Measurements from ENCODE around the gene CLEC7A. TPM values are rescaled to one million over a fixed set of nuclear protein-coding genes. Genes with fewer than 3 reads are reported as not detected.

Gene CLEC7A
- total RNA-seq, 1 experiment from 2014 or later: not detected

DNA sequence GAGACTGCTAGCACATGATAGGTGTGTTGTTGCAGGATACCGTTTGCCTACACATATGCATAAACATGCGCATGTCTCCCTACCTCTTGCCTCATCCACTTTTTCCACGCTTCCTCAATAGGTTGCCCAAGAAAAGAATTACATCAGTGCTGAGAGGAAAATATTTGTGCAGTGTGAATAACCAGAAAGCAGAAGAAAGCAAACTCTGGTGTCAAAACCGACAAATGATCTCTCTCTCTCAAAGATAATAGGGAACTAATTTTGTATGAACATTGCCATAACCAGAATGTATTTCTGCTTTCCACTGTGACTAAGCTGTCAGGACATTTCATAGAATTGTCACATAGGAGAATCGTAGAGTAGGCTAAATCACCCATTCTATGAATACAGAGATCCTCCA is 1.3 kb downstream of the CLEC7A start:
- Histone ChIP-seq H2BK20ac (ENCODE audit: low read depth, low read length, poor library complexity, severe bottlenecking) (no peak overlapping the region), H4K8ac (replicated peaks; ENCODE audit: insufficient read length, low read depth, low read length) (no peak overlapping the region), H3K27me3 (ENCODE audit: insufficient read depth, low read length) (no peaks in the 10 kb centered on the region), H3K18ac (ENCODE audit: insufficient read length, low read depth, low read length) (no peak overlapping the region), H3K4me1 (ENCODE audit: insufficient read depth, low read length) (peaks cover 9% of the 10 kb centered on the region), H2AFZ (ENCODE audit: low read length) (no peak overlapping the region), H3K27ac (ENCODE audit: insufficient read length, low read depth, low read length) (no peak overlapping the region), H3K14ac (ENCODE audit: insufficient read depth, low read length) (no peak overlapping the region), H3K79me2 (ENCODE audit: insufficient read depth, low read length) (no peaks in the 10 kb centered on the region), H2AK5ac (ENCODE audit: insufficient read length, low read length) (no peak overlapping the region), H4K5ac (ENCODE audit: insufficient read length, low read depth, low read length) (no peak overlapping the region), H3T11ph (ENCODE audit: low read length) (no peak overlapping the region), H3K4me2 (ENCODE audit: insufficient read depth, insufficient read length, low read length) (no peak overlapping the region), H2BK120ac (ENCODE audit: low read depth, low read length, poor library complexity, severe bottlenecking) (no peak overlapping the region), H3K56ac (ENCODE audit: insufficient read length, low read depth, low read length) (no peak overlapping the region), H2BK15ac (ENCODE audit: low read depth, low read length) (no peak overlapping the region), H2BK5ac (ENCODE audit: insufficient read length, low read length) (no peak overlapping the region), H3K9ac (ENCODE audit: extremely low read depth, insufficient read length, low read length) (no peak overlapping the region), H3K23ac (ENCODE audit: insufficient read length, low read depth, low read length) (no peak overlapping the region), H2BK12ac (ENCODE audit: insufficient read length, low read depth, low read length) (no peak overlapping the region), H3K4ac (ENCODE audit: low read depth, low read length) (no peak overlapping the region), H4K91ac (ENCODE audit: insufficient read length, low read depth, low read length) (no peak overlapping the region), H3K9me3 (ENCODE audit: control insufficient read depth, low read depth, low read length) (no peaks in the 10 kb centered on the region), H4K20me1 (ENCODE audit: control insufficient read depth, insufficient read depth, insufficient read length) (no peaks in the 10 kb centered on the region), H3K79me1 (ENCODE audit: insufficient read depth, low read depth, low read length, poor library complexity, severe bottlenecking) (no peaks in the 10 kb centered on the region), H3K23me2 (ENCODE audit: insufficient read length, low read depth, low read length, poor library complexity, severe bottlenecking) (no peaks in the 10 kb centered on the region)
- no peak for DNase-seq
- Mint-ChIP-seq H3K36me3 (ENCODE audit: insufficient read depth in 1 of 3, low read depth in 3 of 3) (no peaks in the 10 kb centered on the region), H3K4me3 (no peak overlapping the region), H3K9me3 (no peaks in the 10 kb centered on the region), H3K27me3 (ENCODE audit: low read depth) (no peaks in the 10 kb centered on the region), H3K27ac (no peak overlapping the region), H3K4me1 (peaks cover 38 to 39% of the 10 kb centered on the region in 2 experiments)
- WGBS (ENCODE audit: extremely low coverage, insufficient read length, low lambda C conversion rate): no CpG with 5 or more reads among the region's 5 CpGs
- TF ChIP-seq, protein P1, sequence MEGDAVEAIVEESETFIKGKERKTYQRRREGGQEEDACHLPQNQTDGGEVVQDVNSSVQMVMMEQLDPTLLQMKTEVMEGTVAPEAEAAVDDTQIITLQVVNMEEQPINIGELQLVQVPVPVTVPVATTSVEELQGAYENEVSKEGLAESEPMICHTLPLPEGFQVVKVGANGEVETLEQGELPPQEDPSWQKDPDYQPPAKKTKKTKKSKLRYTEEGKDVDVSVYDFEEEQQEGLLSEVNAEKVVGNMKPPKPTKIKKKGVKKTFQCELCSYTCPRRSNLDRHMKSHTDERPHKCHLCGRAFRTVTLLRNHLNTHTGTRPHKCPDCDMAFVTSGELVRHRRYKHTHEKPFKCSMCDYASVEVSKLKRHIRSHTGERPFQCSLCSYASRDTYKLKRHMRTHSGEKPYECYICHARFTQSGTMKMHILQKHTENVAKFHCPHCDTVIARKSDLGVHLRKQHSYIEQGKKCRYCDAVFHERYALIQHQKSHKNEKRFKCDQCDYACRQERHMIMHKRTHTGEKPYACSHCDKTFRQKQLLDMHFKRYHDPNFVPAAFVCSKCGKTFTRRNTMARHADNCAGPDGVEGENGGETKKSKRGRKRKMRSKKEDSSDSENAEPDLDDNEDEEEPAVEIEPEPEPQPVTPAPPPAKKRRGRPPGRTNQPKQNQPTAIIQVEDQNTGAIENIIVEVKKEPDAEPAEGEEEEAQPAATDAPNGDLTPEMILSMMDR (conservative IDR thresholded peaks at IDR 0.05): no peak
